HFFc6 (cell line): ENCODE results near the gene STX17. TPM values are rescaled to one million over a fixed set of nuclear protein-coding genes. Genes with fewer than 3 reads are reported as not detected.

Experiments used
- DNase-seq: peaks from one replicate; pipeline ENCODE4 v3.0.0-alpha.2; 2018
- H3K27ac Mint-ChIP-seq: 2 replicates; pipeline ENCODE4 v1.8.0; 2020; ENCODE audit warnings: mild to moderate bottlenecking, mixed read lengths
- H3K27me3 Mint-ChIP-seq: 2 replicates; pipeline ENCODE4 v1.8.0; 2021; ENCODE audit warnings: mild to moderate bottlenecking, moderate library complexity, mixed read lengths; ENCODE audit not compliant: insufficient read depth
- H3K36me3 Mint-ChIP-seq: 2 replicates; pipeline ENCODE4 v1.8.0; 2021; ENCODE audit warnings: low read depth, mixed read lengths
- H3K4me1 Mint-ChIP-seq: 2 replicates; pipeline ENCODE4 v1.8.0; 2020; ENCODE audit warnings: low read depth, mixed read lengths
- H3K4me3 Mint-ChIP-seq: 2 replicates; pipeline ENCODE4 v1.8.0; 2020; ENCODE audit warnings: mild to moderate bottlenecking, moderate library complexity, mixed read lengths
- H3K9me3 Mint-ChIP-seq: 2 replicates; pipeline ENCODE4 v1.8.0; 2020; ENCODE audit warnings: mild to moderate bottlenecking, mixed read lengths
- CTCF ChIP-seq: fragments of 200-600 bp; sonication (generic); IDR thresholded peaks from 2 replicates; pipeline ENCODE4 v1.5.0; 2021; ENCODE audit warnings: antibody characterized with exemption, mild to moderate bottlenecking
- total RNA-seq, 6 experiments: library from RNA; stranded (reverse); fragmentation: NEBNext Ultra II Directional; extraction: Animal tissue kit (Norgen Biotek cat#: 25700); gene quantifications; 2 replicates in 1 of 6; 3 replicates in 5 of 6; pipeline ENCODE4 v1.2.3, GENCODE V29; 2021

Gene STX17
- total RNA-seq, 6 experiments from 2014 or later: 15.3 to 18.7 (median 15.6) TPM

GRCh38 chr9:100014846-100015245 is 108.4 kb downstream of the STX17 start:
- Mint-ChIP-seq H3K4me1 (peaks cover 13% of the 10 kb centered on the region), H3K27ac (no peak overlapping the region), H3K36me3 (peaks cover 21% of the 10 kb centered on the region), H3K27me3 (no peaks in the 10 kb centered on the region; the same call in 1 of the 2 replicates), H3K4me3 (no peak overlapping the region), H3K9me3 (peaks cover 7% of the 10 kb centered on the region)
- no peak for TF ChIP-seq CTCF
- no peak for DNase-seq

DNA sequence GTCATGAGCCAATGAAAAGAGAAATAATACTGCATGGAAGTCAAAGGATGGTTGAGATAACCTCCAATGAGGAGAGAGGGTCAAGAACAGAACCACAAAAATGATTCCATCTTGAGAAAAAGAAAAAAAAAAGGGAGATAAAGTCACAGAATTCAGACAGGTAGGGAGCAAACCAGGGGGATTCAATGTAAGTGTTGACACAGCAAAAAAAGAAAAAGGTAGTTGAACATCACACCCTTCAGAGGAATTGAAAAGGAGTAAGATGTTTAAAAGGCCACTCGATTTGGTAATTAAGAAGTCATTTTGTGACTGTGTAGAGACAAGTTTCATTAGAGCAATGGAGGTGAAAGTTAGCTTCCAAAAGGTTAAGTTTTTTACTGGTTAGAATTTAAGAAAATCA is 113.1 kb downstream of the STX17 start:
- Mint-ChIP-seq H3K9me3 (no peaks in the 10 kb centered on the region), H3K4me1 (peaks cover 27% of the 10 kb centered on the region), H3K4me3 (no peak overlapping the region), H3K27ac (no peak overlapping the region), H3K27me3 (no peaks in the 10 kb centered on the region; the same call in 1 of the 2 replicates), H3K36me3 (peaks cover 22% of the 10 kb centered on the region)
- TF ChIP-seq CTCF: no peak
- no peak for DNase-seq

Other genes starting within 250 kb of the STX17 start
- gene NR4A3, start 84.8 kb upstream of the STX17 start, total RNA-seq: 1 to 10 TPM; 1.2 to 3.1 (median 2.4) TPM
- 10 to 100 TPM; 22.7 to 30.5 (median 27.0) TPM for gene ERP44, start 192.3 kb downstream of the STX17 start, total RNA-seq
- 10 to 100 TPM; 13.5 to 16.5 (median 14.6) TPM for gene INVS, start 192.6 kb downstream of the STX17 start, total RNA-seq